Neuronal stem cell (in vitro differentiated cells): ENCODE measurements around the gene CADPS.

Experiments used
- DNase-seq: peaks from one replicate; pipeline ENCODE4 v3.0.0-alpha.2; 2013; ENCODE audit warnings: low spot score
- H2AFZ ChIP-seq: one replicate; pipeline ENCODE4 v1.6.1; 2013; ENCODE audit warnings: mild to moderate bottlenecking, low read length, inconsistent platforms
- H2AK5ac ChIP-seq: 2 replicates; pipeline ENCODE4 v1.6.1; 2013; ENCODE audit warnings: low read depth, mild to moderate bottlenecking, inconsistent platforms, low read length, moderate library complexity, mixed read lengths
- H2BK120ac ChIP-seq: 2 replicates; pipeline ENCODE4 v1.6.1; 2013; ENCODE audit warnings: low read depth, mild to moderate bottlenecking, inconsistent platforms, low read length, moderate library complexity, mixed read lengths
- H2BK12ac ChIP-seq: one replicate; pipeline ENCODE4 v1.6.1; 2013; ENCODE audit warnings: low read length, inconsistent platforms
- H2BK15ac ChIP-seq: 2 replicates; pipeline ENCODE4 v1.6.1; 2013; ENCODE audit warnings: mild to moderate bottlenecking, low read length, inconsistent platforms, mixed read lengths
- H2BK5ac ChIP-seq: one replicate; pipeline ENCODE4 v1.6.1; 2013; ENCODE audit warnings: inconsistent platforms, mild to moderate bottlenecking, low read length, moderate library complexity
- H3K14ac ChIP-seq: one replicate; pipeline ENCODE4 v1.6.1; 2013; ENCODE audit warnings: low read length, inconsistent platforms
- H3K18ac ChIP-seq: 2 replicates; pipeline ENCODE4 v1.6.1; 2013; ENCODE audit warnings: low read length, inconsistent platforms
- H3K23ac ChIP-seq: 2 replicates; pipeline ENCODE4 v1.6.1; 2013; ENCODE audit warnings: low read depth, mild to moderate bottlenecking, mixed read lengths, low read length, inconsistent platforms; ENCODE audit not compliant: poor library complexity
- H3K27ac ChIP-seq: replicated peaks from 3 replicates; pipeline ENCODE4 v1.5.1; 2013; ENCODE audit warnings: low read length, inconsistent platforms
- H3K27me3 ChIP-seq, 3 experiments: 2 replicates each; pipeline ENCODE4 v1.6.1; 2013; ENCODE audit warnings: low read length in 3 of 3, mild to moderate bottlenecking in 2 of 3, inconsistent platforms in 1 of 3, low read depth in 1 of 3, mixed read lengths in 1 of 3, moderate library complexity in 1 of 3; ENCODE audit not compliant: control insufficient read depth in 3 of 3, insufficient read depth in 3 of 3
- H3K36me3 ChIP-seq, 2 donors: replicated peaks in 1 of 2; 2 replicates each; pipeline ENCODE4 v1.6.1; 2013; ENCODE audit warnings: low read length in 2 of 2; ENCODE audit not compliant: control insufficient read depth in 2 of 2, insufficient read depth in 2 of 2
- H3K4ac ChIP-seq: 2 replicates; pipeline ENCODE4 v1.6.1; 2013; ENCODE audit warnings: inconsistent platforms, mild to moderate bottlenecking, low read length, moderate library complexity
- H3K4me1 ChIP-seq, 2 donors: 1 replicate in 1 of 2; 2 replicates in 1 of 2; pipeline ENCODE4 v1.6.1; 2013; ENCODE audit warnings: low read length in 2 of 2, low read depth in 1 of 2; ENCODE audit not compliant: control insufficient read depth in 2 of 2, insufficient read depth in 1 of 2
- H3K4me2 ChIP-seq: one replicate; pipeline ENCODE4 v1.6.1; 2013; ENCODE audit warnings: mild to moderate bottlenecking, low read length, inconsistent platforms; ENCODE audit not compliant: insufficient read depth, poor library complexity, severe bottlenecking
- H3K4me3 ChIP-seq, 2 donors: 2 replicates each; pipeline ENCODE4 v1.5.1; 2013; ENCODE audit warnings: low read length in 2 of 2, mild to moderate bottlenecking in 2 of 2, inconsistent platforms in 1 of 2, moderate library complexity in 1 of 2
- H3K79me1 ChIP-seq: one replicate; pipeline ENCODE4 v1.6.1; 2013; ENCODE audit warnings: low read depth, mild to moderate bottlenecking, inconsistent platforms, low read length, moderate library complexity
- H3K9ac ChIP-seq: one replicate; pipeline ENCODE4 v1.6.1; 2013; ENCODE audit warnings: mild to moderate bottlenecking, low read depth, low read length, inconsistent platforms; ENCODE audit not compliant: poor library complexity
- H3K9me3 ChIP-seq, 2 donors: replicated peaks in 1 of 2; 2 replicates each; pipeline versions ENCODE3 to v1.6.1; 2013; ENCODE audit warnings: low read length in 2 of 2, mild to moderate bottlenecking in 2 of 2, inconsistent platforms in 1 of 2, low read depth in 1 of 2, mixed read lengths in 1 of 2, moderate library complexity in 1 of 2; ENCODE audit not compliant: control insufficient read depth in 2 of 2, insufficient read depth in 1 of 2
- H4K8ac ChIP-seq: one replicate; pipeline ENCODE4 v1.6.1; 2013; ENCODE audit warnings: low read depth, mild to moderate bottlenecking, inconsistent platforms, low read length, moderate library complexity
- H4K91ac ChIP-seq: one replicate; pipeline ENCODE4 v1.6.1; 2013; ENCODE audit warnings: low read length, low read depth, mild to moderate bottlenecking, inconsistent platforms; ENCODE audit not compliant: poor library complexity
- WGBS, 2 donors: extraction: QIAGEN DNeasy Blood & Tissue Kit; methylation state at CpG; one replicate each; pipeline ENCODE4 v1.1.7; 2013; ENCODE audit warnings: missing lambda C conversion rate in 2 of 2, mixed read lengths in 1 of 2; ENCODE audit not compliant: insufficient read length in 2 of 2, insufficient replicate concordance in 1 of 2; ENCODE audit errors: extremely low coverage in 2 of 2; 5-methylcytosine and 5-hydroxymethylcytosine counted together

CADPS gene

DNA sequence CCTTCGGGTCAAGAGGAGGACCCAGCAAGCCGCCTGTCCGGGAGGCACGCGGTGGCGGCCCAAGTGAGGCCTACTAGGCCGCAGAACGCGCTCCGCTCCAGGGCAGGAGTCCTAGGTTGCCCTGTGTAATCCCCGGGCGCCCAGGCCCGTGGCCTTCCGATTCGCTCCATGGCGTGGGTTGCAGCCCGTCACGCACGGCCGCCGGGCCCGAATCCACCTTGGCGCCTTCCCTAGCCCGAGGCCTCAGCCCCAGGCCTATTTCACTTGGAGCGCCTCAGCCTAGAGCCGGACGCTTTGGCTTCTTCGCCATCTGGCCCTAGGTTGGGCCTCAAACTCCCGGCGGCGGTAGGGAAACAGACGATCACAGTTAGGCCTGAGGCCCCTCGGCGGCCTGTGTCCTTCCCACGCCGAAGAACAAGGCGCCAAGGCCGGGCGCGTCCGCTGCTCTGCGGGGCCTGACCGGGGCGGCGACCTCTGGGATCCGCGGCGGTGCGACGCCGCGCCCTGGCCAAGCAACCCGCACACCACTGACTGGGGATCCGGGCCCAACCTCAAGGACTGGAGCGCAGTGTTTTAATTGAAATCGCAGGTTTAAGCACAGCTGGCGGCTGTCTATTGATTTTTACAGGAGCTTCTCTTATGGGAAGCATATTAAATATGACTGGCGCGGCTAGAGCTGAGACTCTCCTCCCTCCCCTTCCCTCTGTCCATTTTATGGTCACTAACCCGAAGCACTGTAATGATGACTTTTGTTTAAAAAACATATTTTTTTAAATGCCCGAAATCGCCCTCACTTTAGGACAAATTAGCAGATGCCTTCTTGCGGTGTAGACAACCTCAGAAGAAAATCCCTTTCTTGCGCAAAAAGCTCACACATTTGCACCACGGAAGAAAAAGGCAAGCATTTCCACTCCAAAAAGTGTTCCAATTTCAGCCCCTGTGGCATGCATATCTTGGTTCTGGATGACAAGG lies 498.0 kb downstream of the CADPS start:
- Histone ChIP-seq H2BK12ac (peak overlapping the region; percentile 67), H3K4me1 (peaks cover 7 to 32% of the 10 kb centered on the region in 2 donors), H2BK120ac (peak overlapping the region; percentile 82), H2BK5ac (peak overlapping the region; percentile 93), H2AFZ (peak overlapping the region; percentile 15), H3K18ac (peak overlapping the region; percentile 98), H2BK15ac (peak overlapping the region; percentile 97), H3K4ac (peak overlapping the region; percentile 39), H3K23ac (no peak overlapping the region), H3K27me3 (peaks cover 20 to 99% (median 61%) of the 10 kb centered on the region in 3 experiments), H4K8ac (no peak overlapping the region), H3K9ac (peak overlapping the region; percentile 2), H3K4me2 (no peak overlapping the region), H3K36me3 (no peaks in the 10 kb centered on the region), H3K79me1 (no peaks in the 10 kb centered on the region), H3K4me3 (no peak overlapping the region), H2AK5ac (peak overlapping the region; percentile 94), H4K91ac (peak overlapping the region; percentile 7), H3K14ac (no peak overlapping the region), H3K9me3 (peaks cover 2 to 12% of the 10 kb centered on the region in 2 donors), H3K27ac (no peak overlapping the region)
- WGBS, 2 donors = no CpG with 5 or more reads among the region's 65 CpGs
- DNase-seq = no peak

DNA sequence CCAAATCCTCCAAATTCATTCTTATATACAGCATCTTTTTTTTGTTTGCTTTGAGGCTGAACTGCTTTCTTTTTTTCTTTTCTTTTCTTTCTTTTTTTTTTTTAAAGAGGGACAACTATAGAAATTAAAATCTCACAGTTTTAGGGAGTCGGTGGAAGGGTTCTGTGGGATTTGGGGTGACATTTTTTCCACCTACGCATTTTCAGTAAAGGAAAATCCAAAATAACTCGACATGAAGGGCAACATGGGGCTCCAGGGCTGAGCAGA lies 498.8 kb downstream of the CADPS start:
- H3K27me3 ChIP-seq = peaks cover 23 to 99% (median 61%) of the 10 kb centered on the region in 3 experiments
- no peak overlapping the region for H3K4me3 ChIP-seq
- no peak for DNase-seq
- no peak overlapping the region for H3K23ac ChIP-seq
- no CpG with 5 or more reads among the region's 3 CpGs for WGBS, 2 donors
- no peak overlapping the region for H3K4me2 ChIP-seq
- no peaks in the 10 kb centered on the region for H3K36me3 ChIP-seq
- no peak overlapping the region for H3K4ac ChIP-seq
- H4K91ac ChIP-seq = no peak overlapping the region
- no peaks in the 10 kb centered on the region for H3K79me1 ChIP-seq
- H2BK5ac ChIP-seq = peak overlapping the region; percentile 93
- H2BK120ac ChIP-seq = no peak overlapping the region
- no peak overlapping the region for H3K9ac ChIP-seq
- H3K18ac ChIP-seq = peak overlapping the region; percentile 98
- H2BK15ac ChIP-seq = peak overlapping the region; percentile 97
- peak overlapping the region; percentile 94 for H2AK5ac ChIP-seq
- no peak overlapping the region for H2AFZ ChIP-seq
- peaks cover 7 to 32% of the 10 kb centered on the region in 2 donors for H3K4me1 ChIP-seq
- H4K8ac ChIP-seq = no peak overlapping the region
- no peak overlapping the region for H2BK12ac ChIP-seq
- no peak overlapping the region for H3K27ac ChIP-seq
- H3K9me3 ChIP-seq = peaks cover 0 to 12% of the 10 kb centered on the region in 2 donors
- H3K14ac ChIP-seq = no peak overlapping the region

GRCh38 chr3:62375655-62376453 lies 499.4 kb downstream of the CADPS start:
- Histone ChIP-seq H2BK15ac (no peak overlapping the region), H4K91ac (no peak overlapping the region), H3K4me2 (no peak overlapping the region), H4K8ac (no peak overlapping the region), H3K4me3 (no peak overlapping the region), H3K18ac (no peak overlapping the region), H3K36me3 (no peaks in the 10 kb centered on the region), H3K27ac (no peak overlapping the region), H2AK5ac (no peak overlapping the region), H3K4ac (no peak overlapping the region), H2AFZ (no peak overlapping the region), H3K27me3 (peaks cover 26 to 99% (median 61%) of the 10 kb centered on the region in 3 experiments), H2BK120ac (no peak overlapping the region), H3K23ac (no peak overlapping the region), H3K9ac (no peak overlapping the region), H3K9me3 (peaks cover 0 to 9% of the 10 kb centered on the region in 2 donors), H3K79me1 (no peaks in the 10 kb centered on the region), H3K14ac (no peak overlapping the region), H2BK12ac (no peak overlapping the region), H3K4me1 (peaks cover 9 to 36% of the 10 kb centered on the region in 2 donors), H2BK5ac (no peak overlapping the region)
- no CpG with 5 or more reads among the region's 14 CpGs for WGBS, 2 donors
- no peak for DNase-seq
